Globus pallidus (tissue), 1 donor: ENCODE measurements around the gene DLEU7.

Experiments used
- DNase-seq: peaks from one replicate; pipeline ENCODE4 v3.0.0-alpha.2; 2015; ENCODE audit warnings: low spot score

DLEU7 gene

DNA sequence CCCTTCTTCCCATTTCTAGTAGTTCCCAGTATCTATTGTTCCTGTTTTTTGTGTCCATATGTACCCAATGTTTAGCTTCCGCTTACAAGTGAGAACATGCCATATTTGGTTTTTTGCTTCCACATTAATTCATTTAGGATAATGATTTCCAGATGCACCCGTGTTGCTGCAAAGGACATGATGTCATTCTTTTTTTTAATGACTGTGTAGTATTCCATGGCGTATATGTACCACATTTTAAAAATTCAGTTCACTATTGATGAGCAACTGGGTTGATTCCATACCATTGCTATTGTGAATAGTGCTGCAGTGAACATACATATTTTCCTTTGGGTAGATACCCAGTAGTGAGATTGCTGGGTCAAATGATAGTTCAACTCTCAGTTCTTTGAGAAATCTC is 50.5 kb downstream of the DLEU7 start:
- DNase-seq = no peak

DNA sequence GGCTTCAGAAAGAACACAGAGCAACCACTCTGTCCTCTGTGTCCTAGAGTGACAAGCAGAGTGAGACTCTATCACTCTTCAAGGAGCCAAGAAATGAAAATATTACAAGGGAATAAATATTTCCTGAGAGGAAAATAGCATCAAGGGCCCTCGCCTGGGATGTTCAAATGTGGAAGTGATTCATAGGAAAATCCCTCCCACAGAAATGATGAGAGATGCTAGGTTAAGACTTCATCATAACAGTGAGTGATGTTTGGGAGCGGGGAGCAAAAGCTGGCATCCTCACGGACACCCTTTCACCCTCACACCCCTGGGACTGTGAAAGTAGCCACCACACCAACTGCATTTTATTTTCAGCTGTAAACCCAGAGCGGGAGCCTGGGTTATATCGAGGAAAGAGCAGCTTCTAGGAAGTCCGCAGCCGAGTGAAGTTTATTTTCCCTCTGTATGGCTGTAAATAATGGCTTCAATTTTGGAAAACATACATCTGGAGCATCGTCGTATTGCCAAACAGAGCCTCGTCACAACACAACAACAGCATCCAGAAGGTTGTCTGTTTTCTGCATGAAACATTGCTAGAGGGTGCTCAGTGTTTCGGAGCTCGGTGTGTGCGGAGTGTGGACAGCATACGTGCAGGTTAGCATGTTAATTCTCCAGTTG is 54.8 kb downstream of the DLEU7 start:
- DNase-seq = no peak

DNA sequence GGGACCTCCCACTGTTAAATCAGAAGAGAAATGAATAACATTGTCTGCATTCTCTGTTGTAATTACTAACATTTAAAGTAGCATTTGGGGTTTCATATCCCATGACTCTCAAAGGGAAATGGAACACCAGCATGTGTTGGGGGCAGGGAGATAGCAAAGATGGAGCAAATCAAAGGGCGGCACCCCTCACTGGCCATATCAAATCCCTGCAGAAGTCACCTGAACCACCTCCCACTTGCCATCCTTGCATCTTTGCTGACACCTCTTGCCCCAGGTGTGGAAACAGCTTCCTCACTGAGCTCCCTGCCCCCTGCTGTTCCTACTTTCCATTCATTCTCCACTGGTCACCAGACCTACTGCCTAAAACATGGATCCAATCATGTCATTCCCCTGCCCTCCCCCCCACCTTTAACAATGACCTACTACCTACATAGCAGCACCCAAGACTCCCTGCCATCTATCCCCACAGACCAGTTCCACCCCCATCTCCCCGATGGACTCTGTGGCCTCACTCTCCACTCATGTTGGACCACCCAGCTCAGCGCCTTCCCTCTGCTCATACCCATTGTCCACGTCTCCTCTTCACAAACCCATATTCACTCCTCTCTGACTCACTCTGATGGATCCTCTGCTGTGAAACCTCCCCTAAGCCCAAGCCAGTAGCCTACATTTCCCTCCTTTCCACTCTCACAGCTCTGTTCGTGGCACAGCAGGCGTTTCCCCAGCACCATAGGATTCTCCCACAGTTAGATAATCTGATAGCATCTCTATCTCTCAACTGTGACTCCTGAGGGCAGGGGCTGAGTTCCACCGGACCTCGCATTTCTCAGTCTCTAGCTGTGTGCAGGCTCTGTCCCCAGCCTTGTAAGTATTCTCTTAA is 55.9 kb downstream of the DLEU7 start:
- no peak for DNase-seq

DNA sequence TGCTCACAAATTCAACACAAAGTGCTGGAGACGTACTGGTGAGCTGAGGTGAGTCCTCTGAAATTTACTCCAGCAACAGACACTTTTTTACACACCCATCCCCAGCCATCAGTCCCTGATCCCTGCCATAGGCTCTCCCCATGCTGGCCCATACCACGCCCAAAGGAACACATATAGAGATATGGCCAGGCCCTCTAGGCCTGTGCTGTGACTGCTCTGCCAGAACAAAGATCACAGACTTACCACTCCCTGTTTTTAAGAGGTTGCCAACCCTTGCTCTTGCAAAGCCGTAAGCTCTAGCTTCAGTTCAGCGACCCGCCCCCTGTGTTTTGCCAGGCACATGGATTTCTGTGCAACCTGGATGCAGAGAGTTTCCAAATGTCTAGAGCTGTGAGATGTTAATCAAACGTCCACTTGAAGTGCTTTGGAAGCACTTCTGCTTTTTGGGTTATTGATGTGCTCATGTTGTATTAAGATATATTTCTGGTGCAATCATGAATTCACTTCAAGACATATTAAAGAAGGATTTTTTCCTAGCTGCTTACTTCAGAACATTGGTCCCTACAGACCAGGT is 59.7 kb downstream of the DLEU7 start:
- no peak for DNase-seq

DNA sequence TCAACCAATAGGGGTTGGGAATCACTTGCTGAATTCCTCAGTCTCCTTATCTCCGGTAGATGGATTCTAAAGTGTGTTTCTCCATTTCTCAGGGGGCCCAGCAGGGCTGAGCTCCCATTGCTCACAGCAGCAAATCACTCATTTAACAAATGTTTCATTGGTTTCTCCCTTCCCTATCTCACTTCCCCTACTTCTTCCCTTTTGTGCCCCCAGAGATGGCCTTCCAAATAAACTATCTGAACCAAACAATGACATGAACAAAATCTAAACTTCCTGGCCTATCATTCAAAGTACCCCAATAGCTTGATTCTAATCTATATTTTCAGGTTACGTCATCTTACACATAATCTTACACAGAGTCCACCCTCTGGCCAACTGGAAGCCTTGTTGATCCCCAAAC is 60.4 kb downstream of the DLEU7 start:
- no peak for DNase-seq

DNA sequence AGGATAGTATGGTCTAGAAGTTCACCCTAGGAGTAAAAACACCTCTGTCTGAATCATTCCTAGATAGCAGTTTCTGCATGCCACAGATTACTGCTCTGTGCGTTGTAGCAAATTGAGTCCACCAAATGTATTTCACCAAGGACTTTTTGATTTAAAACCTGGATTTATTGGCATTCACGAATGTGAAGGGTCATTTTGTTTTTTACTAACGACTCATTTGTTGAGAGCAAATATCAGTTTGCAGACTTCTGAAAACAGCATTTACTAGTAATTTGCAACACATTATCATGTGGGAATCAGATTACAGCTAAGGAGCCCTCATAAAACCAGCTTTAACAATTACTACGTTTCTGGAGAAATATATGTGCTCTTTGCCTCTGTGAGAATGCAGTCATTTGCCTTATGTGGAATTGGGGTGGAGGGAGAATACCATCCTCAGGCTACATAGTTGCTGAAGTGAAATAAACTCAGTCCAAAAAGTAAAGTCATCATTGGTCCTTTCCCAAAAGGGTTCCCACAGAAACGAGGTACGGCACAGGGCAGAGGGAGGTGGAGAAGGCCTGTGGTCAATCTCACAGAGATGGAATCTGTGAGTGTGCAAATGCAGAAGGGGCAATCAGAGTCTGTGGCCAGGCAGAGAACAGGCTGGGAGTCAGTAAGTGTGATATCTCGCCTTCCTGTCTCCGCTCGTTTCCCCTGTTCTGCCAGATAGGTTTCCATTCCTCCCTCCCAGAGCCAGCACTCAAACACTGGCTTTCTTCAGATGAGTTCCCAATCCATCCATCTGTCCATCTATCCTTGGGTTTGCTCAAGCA is 63.1 kb downstream of the DLEU7 start:
- no peak for DNase-seq

DNA sequence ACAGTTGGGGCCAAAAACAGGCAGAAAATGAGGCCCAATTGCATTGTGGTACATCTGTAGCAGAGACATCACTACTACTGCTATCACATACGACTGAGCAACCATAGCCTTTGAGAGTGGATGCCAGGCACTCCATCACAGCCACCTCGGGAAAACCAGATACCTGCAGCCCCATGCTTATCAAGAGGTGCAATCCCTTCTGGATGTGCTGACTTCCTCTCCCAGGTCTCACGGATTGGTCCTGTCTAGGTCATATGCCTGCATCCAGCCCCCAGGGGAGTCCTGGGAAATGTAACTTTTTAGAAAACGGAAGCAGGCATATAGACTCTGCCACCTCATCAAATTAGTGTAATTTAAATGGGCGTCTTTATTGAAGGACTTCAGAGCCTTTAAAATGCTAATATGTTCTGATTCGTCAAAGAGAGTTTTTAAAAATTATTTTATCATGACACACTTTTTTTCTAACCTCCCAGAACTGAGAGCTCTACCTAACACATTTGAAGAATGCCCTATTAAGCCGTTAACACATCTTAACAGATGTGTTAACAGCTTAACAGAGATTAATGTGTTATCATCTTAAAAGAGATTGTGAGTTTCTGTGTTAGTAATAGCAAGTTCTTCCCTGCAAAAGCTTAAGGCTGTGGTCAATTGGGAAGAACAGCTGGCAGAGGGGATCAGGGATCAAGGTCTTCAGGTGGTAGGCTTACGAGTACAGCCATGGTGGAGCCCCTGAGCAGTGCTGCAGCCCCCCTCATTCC is 63.9 kb downstream of the DLEU7 start:
- DNase-seq = no peak
